ENCODE measurements around the gene MAPKAP1.
A peak's percentile ranks its signal among the peaks of the same experiment; 100 is the strongest.

The MAPKAP1 gene

DNA sequence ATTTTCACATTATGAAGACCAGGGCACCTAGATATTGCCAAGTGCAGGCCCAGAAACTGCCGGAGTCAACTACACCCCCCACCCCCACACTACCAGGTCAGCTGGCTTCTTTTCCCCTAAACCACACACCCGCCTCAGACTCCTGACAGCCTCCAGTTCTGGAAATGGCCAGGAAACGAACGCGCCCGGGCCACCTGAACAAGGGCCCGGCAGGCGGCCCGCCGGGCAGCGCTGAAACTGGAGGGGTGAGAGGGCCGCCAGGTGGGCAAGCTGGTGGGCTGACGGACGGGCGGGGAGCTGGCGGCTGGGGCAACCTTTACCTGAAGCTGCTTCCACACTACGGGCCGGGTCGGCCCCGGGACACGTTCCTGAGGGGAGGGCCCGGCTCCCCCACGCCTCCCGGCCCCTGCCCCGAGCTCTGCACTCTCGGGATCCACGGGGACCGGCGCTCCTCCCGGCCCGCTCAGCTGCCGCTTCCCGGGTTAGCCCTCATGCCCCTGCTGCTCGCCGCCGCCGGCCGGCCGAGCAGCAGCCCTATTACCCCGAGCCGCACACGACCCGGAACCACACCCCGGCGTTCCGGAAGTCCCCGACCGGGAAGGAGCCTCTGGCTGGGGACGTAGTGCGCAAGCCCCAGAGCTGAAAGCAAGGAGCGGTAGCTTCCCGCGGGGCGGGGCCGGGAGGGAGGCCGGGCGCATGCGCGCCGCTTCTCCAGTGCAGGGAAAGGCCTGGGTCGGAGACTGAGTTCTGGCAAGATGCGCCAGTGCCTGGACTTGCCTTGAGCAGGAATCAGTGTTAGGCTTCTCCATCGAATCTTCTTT is at the start of gene MAPKAP1:
Gene MAPKAP1, minus strand, starts transcription at position 558 of the 821 bp plus-strand sequence. CDS start 34,634 bp downstream, outside the sequence.
- H3K36me3 Mint-ChIP-seq (ENCODE audit: low read depth), result peaks cover 28% of the 10 kb centered on the region
- H3K27me3 Mint-ChIP-seq, result peaks cover 5% of the 10 kb centered on the region
- H3K4me1 Mint-ChIP-seq (ENCODE audit: low read depth), result peaks cover 50% of the 10 kb centered on the region
- H3K27ac Mint-ChIP-seq, result peak within 1 kb of the TSS; percentile 86
- peak within 1 kb of the TSS; percentile 89 for H3K4me3 Mint-ChIP-seq
- no peaks in the 10 kb centered on the region for H3K9me3 Mint-ChIP-seq

DNA sequence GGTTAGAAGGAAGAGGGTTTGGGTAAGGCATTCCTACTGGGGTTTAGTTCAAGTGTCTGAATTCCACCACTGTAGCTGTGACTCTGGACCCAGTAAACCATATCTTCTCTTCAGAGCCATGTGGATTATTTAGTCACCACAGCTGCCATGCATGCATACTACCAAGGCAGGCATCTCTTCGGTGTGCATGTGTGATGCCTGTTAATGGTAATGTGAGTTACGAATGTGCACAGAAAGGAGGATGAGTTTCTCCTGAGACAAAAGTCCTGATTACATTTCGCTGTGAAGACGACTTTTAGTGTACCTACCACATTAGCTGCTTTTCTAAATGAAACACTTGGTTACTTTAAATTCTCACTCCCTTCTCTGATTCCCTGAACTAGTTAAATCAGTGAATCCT is 49.5 kb upstream of the MAPKAP1 start:
- H3K27ac Mint-ChIP-seq, result no peak overlapping the region
- peaks cover 25% of the 10 kb centered on the region for H3K4me1 Mint-ChIP-seq (ENCODE audit: low read depth)
- H3K9me3 Mint-ChIP-seq, result no peaks in the 10 kb centered on the region
- H3K4me3 Mint-ChIP-seq, result no peak overlapping the region
- peaks cover 21% of the 10 kb centered on the region for H3K36me3 Mint-ChIP-seq (ENCODE audit: low read depth)
- H3K27me3 Mint-ChIP-seq, result peaks cover 11% of the 10 kb centered on the region

DNA sequence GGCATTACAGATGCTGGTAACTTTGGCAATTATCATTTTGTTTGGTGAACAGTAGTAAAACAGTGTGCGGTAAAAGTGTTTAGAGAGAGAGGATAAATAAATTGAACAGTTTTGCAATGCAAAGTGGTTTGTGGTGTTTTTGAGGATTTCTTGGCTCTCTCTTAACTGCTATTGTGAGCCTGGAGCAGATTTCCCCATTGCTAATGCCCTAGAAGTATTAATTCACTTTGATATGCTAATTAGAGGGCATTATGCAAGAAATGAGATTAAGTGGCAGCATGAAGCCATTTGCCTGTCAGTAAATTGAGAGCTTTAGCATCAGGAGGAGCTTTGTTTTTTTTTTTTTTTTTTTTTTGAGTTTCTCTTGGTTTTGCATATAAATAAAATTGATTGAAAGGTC is 48.3 kb upstream of the MAPKAP1 start:
- Mint-ChIP-seq H3K4me3 (no peak overlapping the region), H3K27ac (no peak overlapping the region), H3K27me3 (peaks cover 11% of the 10 kb centered on the region), H3K4me1 (ENCODE audit: low read depth) (peaks cover 31% of the 10 kb centered on the region), H3K36me3 (ENCODE audit: low read depth) (peaks cover 31% of the 10 kb centered on the region), H3K9me3 (no peaks in the 10 kb centered on the region)

GRCh38 chr9:125754096-125754495 is 47.1 kb upstream of the MAPKAP1 start:
- Mint-ChIP-seq H3K27me3 (peaks cover 7% of the 10 kb centered on the region), H3K4me1 (ENCODE audit: low read depth) (peaks cover 28% of the 10 kb centered on the region), H3K9me3 (no peaks in the 10 kb centered on the region), H3K4me3 (no peak overlapping the region), H3K36me3 (ENCODE audit: low read depth) (peaks cover 36% of the 10 kb centered on the region), H3K27ac (no peak overlapping the region)

- Mint-ChIP-seq H3K27me3 (peaks cover 7% of the 10 kb centered on the region), H3K4me3 (no peak overlapping the region), H3K9me3 (no peaks in the 10 kb centered on the region), H3K27ac (no peak overlapping the region), H3K4me1 (ENCODE audit: low read depth) (peaks cover 25% of the 10 kb centered on the region), H3K36me3 (ENCODE audit: low read depth) (peaks cover 40% of the 10 kb centered on the region)
Observed at GRCh38 chr9:125752070-125752628, 45.1 kb upstream of the MAPKAP1 start.

DNA sequence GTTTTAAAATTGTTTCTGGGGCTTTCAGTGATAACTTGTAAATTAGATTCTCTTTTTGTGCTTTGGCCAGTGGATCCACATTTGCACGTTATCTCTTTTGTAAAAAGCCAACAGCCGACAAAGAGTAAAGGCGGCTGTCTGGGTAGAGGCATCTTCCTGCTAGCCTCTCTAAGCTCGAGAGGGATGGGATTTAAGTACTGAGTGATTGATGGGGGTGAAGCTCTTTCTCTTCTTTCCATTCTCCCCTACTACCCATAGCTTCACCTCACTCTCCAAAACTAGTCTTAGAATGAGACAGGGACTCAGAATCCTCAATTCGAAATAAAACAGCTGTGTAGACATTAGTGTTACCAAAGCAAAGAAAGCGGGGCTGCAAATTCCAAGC is 43.6 kb upstream of the MAPKAP1 start:
- Mint-ChIP-seq H3K9me3 (no peaks in the 10 kb centered on the region), H3K4me3 (no peak overlapping the region), H3K27ac (no peak overlapping the region), H3K4me1 (ENCODE audit: low read depth) (peaks cover 28% of the 10 kb centered on the region), H3K27me3 (peaks cover 8% of the 10 kb centered on the region), H3K36me3 (ENCODE audit: low read depth) (peaks cover 32% of the 10 kb centered on the region)

GRCh38 chr9:125749951-125750626 is 43.1 kb upstream of the MAPKAP1 start:
- peaks cover 32% of the 10 kb centered on the region for H3K36me3 Mint-ChIP-seq (ENCODE audit: low read depth)
- no peak overlapping the region for H3K4me3 Mint-ChIP-seq
- H3K9me3 Mint-ChIP-seq, result no peaks in the 10 kb centered on the region
- peaks cover 33% of the 10 kb centered on the region for H3K4me1 Mint-ChIP-seq (ENCODE audit: low read depth)
- no peak overlapping the region for H3K27ac Mint-ChIP-seq
- H3K27me3 Mint-ChIP-seq, result peaks cover 13% of the 10 kb centered on the region

- peak overlapping the region; percentile 89 for H3K4me3 Mint-ChIP-seq
- no peak overlapping the region for H3K27ac Mint-ChIP-seq
- peaks cover 34% of the 10 kb centered on the region for H3K4me1 Mint-ChIP-seq (ENCODE audit: low read depth)
- no peaks in the 10 kb centered on the region for H3K9me3 Mint-ChIP-seq
- H3K36me3 Mint-ChIP-seq (ENCODE audit: low read depth), result peaks cover 32% of the 10 kb centered on the region
- peaks cover 20% of the 10 kb centered on the region for H3K27me3 Mint-ChIP-seq
Observed at GRCh38 chr9:125749287-125749935, 42.4 kb upstream of the MAPKAP1 start.

- Mint-ChIP-seq H3K9me3 (no peaks in the 10 kb centered on the region), H3K27me3 (peaks cover 24% of the 10 kb centered on the region), H3K4me1 (ENCODE audit: low read depth) (peaks cover 31% of the 10 kb centered on the region), H3K4me3 (peak overlapping the region; percentile 89), H3K36me3 (ENCODE audit: low read depth) (peaks cover 29% of the 10 kb centered on the region), H3K27ac (peak overlapping the region; percentile 67)
Observed at GRCh38 chr9:125748446-125749099, 41.6 kb upstream of the MAPKAP1 start.

GRCh38 chr9:125747765-125748445 is 40.9 kb upstream of the MAPKAP1 start:
- Mint-ChIP-seq H3K27me3 (peaks cover 28% of the 10 kb centered on the region), H3K36me3 (ENCODE audit: low read depth) (peaks cover 28% of the 10 kb centered on the region), H3K27ac (peak overlapping the region; percentile 67), H3K4me3 (peak overlapping the region; percentile 89), H3K9me3 (no peaks in the 10 kb centered on the region), H3K4me1 (ENCODE audit: low read depth) (peaks cover 31% of the 10 kb centered on the region)

GRCh38 chr9:125747053-125747764 is 40.2 kb upstream of the MAPKAP1 start, which contains the start of gene PBX3:
TSS of gene PBX3 (plus strand) at chr9:125747373.
- peaks cover 31% of the 10 kb centered on the region for H3K4me1 Mint-ChIP-seq (ENCODE audit: low read depth)
- peak within 1 kb of the TSS; percentile 89 for H3K27ac Mint-ChIP-seq
- peaks cover 25% of the 10 kb centered on the region for H3K36me3 Mint-ChIP-seq (ENCODE audit: low read depth)
- peaks cover 33% of the 10 kb centered on the region for H3K27me3 Mint-ChIP-seq
- H3K9me3 Mint-ChIP-seq, result no peaks in the 10 kb centered on the region
- peak within 1 kb of the TSS; percentile 89 for H3K4me3 Mint-ChIP-seq

DNA sequence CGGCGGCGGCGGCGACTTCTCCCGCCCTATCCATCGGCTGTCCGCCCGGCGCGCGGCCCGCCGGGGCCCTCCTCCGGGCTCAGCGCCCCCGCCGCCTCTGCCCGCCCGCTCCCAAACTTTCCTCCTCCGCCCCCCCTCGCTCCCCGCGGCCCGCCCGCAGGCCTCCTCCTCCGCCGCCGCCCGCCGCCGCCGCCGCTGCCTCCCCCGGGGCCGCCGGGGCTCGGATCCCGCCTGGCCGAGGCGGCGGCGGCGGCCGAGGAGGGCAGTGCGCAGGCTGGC is 39.7 kb upstream of the MAPKAP1 start:
- Mint-ChIP-seq H3K27ac (no peak overlapping the region), H3K4me1 (ENCODE audit: low read depth) (peaks cover 31% of the 10 kb centered on the region), H3K9me3 (no peaks in the 10 kb centered on the region), H3K27me3 (peaks cover 33% of the 10 kb centered on the region), H3K36me3 (ENCODE audit: low read depth) (peaks cover 21% of the 10 kb centered on the region), H3K4me3 (no peak overlapping the region)

DNA sequence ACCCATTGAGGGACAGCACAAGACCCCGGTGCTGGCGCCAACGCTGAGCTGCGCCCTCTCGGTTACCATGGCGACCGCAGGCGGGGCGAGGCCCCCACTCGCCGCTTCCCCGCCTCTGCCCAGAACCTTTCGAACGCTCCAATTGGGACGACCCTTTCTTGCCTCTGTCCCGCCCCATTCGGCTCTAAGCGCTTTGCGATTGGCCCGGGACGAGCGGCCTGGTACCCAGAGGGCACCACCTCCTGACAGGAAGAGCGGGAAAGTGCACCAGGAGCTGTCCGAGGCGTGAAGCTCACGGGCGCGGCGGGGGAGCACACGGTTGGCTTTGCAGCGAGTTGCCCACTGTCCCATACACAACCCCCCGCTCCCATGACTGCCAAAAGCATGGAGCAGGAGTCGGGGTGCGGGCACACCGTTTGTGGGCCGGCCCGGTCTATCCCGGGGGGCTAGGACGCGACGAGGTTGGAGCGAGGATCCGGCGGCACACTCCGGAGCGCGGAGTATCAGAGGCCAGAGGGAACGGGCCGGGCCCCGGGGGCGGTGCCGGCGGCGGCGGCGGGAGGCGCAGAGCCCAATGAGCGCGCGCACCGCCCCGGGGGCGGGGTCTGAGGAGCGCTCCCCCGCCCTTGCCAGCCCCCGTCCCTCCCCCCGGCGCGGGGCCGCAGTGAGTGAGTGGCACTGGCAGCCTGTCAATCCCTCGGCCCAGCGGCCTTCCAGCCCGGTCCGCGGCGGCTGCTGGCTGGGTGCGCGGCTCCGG is 39.2 kb upstream of the MAPKAP1 start:
- H3K9me3 Mint-ChIP-seq, result no peaks in the 10 kb centered on the region
- H3K4me3 Mint-ChIP-seq, result peak overlapping the region; percentile 89
- H3K27ac Mint-ChIP-seq, result peak overlapping the region; percentile 89
- H3K27me3 Mint-ChIP-seq, result peaks cover 33% of the 10 kb centered on the region
- peaks cover 31% of the 10 kb centered on the region for H3K4me1 Mint-ChIP-seq (ENCODE audit: low read depth)
- peaks cover 16% of the 10 kb centered on the region for H3K36me3 Mint-ChIP-seq (ENCODE audit: low read depth)

All from stimulated activated naive CD8-positive, alpha-beta T cell treated with anti-CD3 and anti-CD28 coated beads, Interleukin-15, Interleukin-2, amounts not matched to agents 100 ng/mL and 50 ng/mL, for 24 hours (primary cell).